SU-DHL-6 (cell line): ENCODE measurements around the gene KDM2B.

Source experiments
- EZH2phosphoT487 ChIP-seq: fragments of 200-600 bp; sonication (generic), shearing (Covaris generic); conservative IDR thresholded peaks from 2 replicates; pipeline ENCODE4 v1.6.1; 2018; ENCODE audit warnings: mild to moderate bottlenecking, antibody characterized with exemption, low read length, moderate library complexity, mixed read lengths
- TF ChIP-seq, protein P1 (sequence below): fragments of 200-600 bp; sonication (generic); IDR thresholded peaks from one replicate; pipeline ENCODE4 v1.5.1; 2017; ENCODE audit warnings: antibody characterized with exemption, mild to moderate bottlenecking, low read length, moderate library complexity; ENCODE audit not compliant: insufficient read depth, poor library complexity, severe bottlenecking

DNA sequence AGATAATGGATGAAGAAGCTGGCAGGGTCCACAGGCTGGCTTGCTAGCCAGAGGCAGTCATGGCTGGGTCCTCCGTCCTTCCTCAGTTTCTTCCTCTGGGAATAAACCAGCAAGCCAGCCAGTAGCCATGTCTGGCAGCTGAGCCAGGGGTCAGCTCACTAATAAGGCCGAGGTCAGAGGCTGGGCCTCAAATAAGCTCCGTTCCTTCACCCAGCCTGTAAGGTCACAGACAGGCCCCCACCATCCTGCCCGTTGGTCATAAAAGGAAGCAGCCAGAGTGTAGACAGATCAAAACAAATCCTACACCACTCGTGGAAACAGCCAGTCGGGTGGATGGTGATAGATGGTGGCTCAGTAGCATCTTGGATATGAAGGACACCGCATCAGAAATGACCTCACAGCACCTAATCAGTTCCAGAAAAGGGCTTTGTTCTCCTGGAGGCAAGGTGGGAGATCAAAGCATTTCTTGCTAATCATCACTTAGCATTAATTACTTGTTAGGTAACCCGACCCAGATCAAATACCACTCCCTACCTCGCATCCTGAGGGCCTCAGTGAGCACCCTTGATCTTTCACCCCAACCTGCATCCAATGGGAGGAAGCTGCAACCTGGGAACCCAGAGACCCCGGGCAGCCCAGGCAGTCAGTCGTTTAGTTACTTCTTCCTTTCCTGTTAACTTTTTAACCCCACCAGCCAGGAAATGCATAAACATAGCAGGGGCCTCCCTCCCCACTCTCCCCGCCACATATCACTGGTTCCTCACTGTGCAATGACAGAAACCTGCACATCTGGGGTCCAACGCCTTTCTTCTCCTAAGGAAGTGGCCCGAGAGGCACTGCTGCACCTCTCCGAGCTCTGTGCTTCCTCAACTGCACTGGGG is 90.2 kb downstream of the KDM2B start:
- TF ChIP-seq, protein P1, sequence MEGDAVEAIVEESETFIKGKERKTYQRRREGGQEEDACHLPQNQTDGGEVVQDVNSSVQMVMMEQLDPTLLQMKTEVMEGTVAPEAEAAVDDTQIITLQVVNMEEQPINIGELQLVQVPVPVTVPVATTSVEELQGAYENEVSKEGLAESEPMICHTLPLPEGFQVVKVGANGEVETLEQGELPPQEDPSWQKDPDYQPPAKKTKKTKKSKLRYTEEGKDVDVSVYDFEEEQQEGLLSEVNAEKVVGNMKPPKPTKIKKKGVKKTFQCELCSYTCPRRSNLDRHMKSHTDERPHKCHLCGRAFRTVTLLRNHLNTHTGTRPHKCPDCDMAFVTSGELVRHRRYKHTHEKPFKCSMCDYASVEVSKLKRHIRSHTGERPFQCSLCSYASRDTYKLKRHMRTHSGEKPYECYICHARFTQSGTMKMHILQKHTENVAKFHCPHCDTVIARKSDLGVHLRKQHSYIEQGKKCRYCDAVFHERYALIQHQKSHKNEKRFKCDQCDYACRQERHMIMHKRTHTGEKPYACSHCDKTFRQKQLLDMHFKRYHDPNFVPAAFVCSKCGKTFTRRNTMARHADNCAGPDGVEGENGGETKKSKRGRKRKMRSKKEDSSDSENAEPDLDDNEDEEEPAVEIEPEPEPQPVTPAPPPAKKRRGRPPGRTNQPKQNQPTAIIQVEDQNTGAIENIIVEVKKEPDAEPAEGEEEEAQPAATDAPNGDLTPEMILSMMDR: no peak
- no peak for TF ChIP-seq EZH2phosphoT487
